Karpas-422 (cell line): Measurements from ENCODE around the gene SPG11. TPM values are rescaled to one million over a fixed set of nuclear protein-coding genes. Genes with fewer than 3 reads are reported as not detected.
"Not testable (repeated sequence)": the region's sequence is repeated elsewhere in the genome, so short reads cannot be mapped to it uniquely, and the experiment has no call there.

Source experiments
- DNase-seq: peaks from one replicate; pipeline ENCODE4 v3.0.0-alpha.2; 2015
- H2AFZ ChIP-seq: fragments of 200-600 bp; sonication (generic); 2 replicates; pipeline ENCODE4 v1.6.1; 2014; ENCODE audit warnings: antibody characterized with exemption, low read length, mixed read lengths
- H3K27ac ChIP-seq: fragments of 200-600 bp; sonication (generic); 2 replicates; pipeline ENCODE4 v1.5.1; 2014; ENCODE audit warnings: mild to moderate bottlenecking, low read length, moderate library complexity
- H3K27me3 ChIP-seq: fragments of 200-600 bp; sonication (generic); 2 replicates; pipeline ENCODE4 v1.6.1; 2014; ENCODE audit warnings: low read length, mixed read lengths
- H3K36me3 ChIP-seq: fragments of 200-600 bp; sonication (generic); 2 replicates; pipeline ENCODE4 v1.6.1; 2014; ENCODE audit warnings: low read length, mixed read lengths; ENCODE audit not compliant: insufficient read depth
- H3K4me1 ChIP-seq: fragments of 200-600 bp; sonication (generic); 2 replicates; pipeline ENCODE4 v1.6.1; 2014; ENCODE audit warnings: mild to moderate bottlenecking, low read length, mixed read lengths
- H3K4me2 ChIP-seq: fragments of 200-600 bp; sonication (generic); 2 replicates; pipeline ENCODE4 v1.6.1; 2014; ENCODE audit warnings: low read length, low read depth, mild to moderate bottlenecking; ENCODE audit not compliant: poor library complexity, severe bottlenecking
- H3K4me3 ChIP-seq: fragments of 200-600 bp; sonication (generic); 2 replicates; pipeline ENCODE4 v1.5.1; 2014; ENCODE audit warnings: mild to moderate bottlenecking, antibody characterized with exemption, low read length, mixed read lengths
- H3K79me2 ChIP-seq: fragments of 200-600 bp; sonication (generic); 2 replicates; pipeline ENCODE4 v1.6.1; 2014; ENCODE audit warnings: mild to moderate bottlenecking, low read length, mixed read lengths
- H3K9ac ChIP-seq: fragments of 200-600 bp; sonication (generic); 2 replicates; pipeline ENCODE4 v1.6.0; 2014; ENCODE audit warnings: low read length
- H3K9me2 ChIP-seq: fragments of 200-600 bp; sonication (generic), shearing (Covaris generic); replicated peaks from 2 replicates; pipeline ENCODE4 v1.6.0; 2014; ENCODE audit warnings: mild to moderate bottlenecking, low read length, moderate library complexity; ENCODE audit not compliant: insufficient read depth
- H3K9me3 ChIP-seq: fragments of 300-700, 200-600 bp; sonication (generic); 2 replicates; pipeline ENCODE4 v1.6.1; 2014; ENCODE audit warnings: low read length, mixed read lengths
- H4K20me1 ChIP-seq: fragments of 200-600 bp; sonication (generic); 2 replicates; pipeline ENCODE4 v1.6.1; 2014; ENCODE audit warnings: mild to moderate bottlenecking, antibody characterized with exemption, low read length, low read depth; ENCODE audit not compliant: insufficient read depth
- total RNA-seq: library from RNA; depleted of rRNA; stranded (reverse); fragments of >200 nt; shearing (Covaris generic); gene quantifications from 2 replicates; pipeline ENCODE4 v1.2.3, GENCODE V29; 2014; ENCODE audit warnings: low replicate concordance

The SPG11 gene
- total RNA-seq, 1 experiment from 2014 or later, result 123 TPM

GRCh38 chr15:44692659-44693058, 29.2 kb upstream of the SPG11 start:
- H2AFZ ChIP-seq, result no peak overlapping the region

GRCh38 chr15:44690245-44690644, 26.8 kb upstream of the SPG11 start:
- H4K20me1 ChIP-seq, H3K27me3 ChIP-seq, H3K9me2 ChIP-seq, H3K4me2 ChIP-seq, H3K79me2 ChIP-seq, H3K36me3 ChIP-seq, H3K27ac ChIP-seq, H3K4me1 ChIP-seq, DNase-seq, H3K9me3 ChIP-seq, H3K9ac ChIP-seq, H3K4me3 ChIP-seq, H2AFZ ChIP-seq: not testable (repeated sequence)

More at GRCh38 chr15:44692659-44693058, 29.2 kb upstream of the SPG11 start:
- H3K4me3 ChIP-seq, result no peak overlapping the region
- no peaks in the 10 kb centered on the region for H4K20me1 ChIP-seq
- H3K4me2 ChIP-seq, result no peak overlapping the region
- H3K9ac ChIP-seq, result no peak overlapping the region
- H3K36me3 ChIP-seq, result no peaks in the 10 kb centered on the region
- H3K27ac ChIP-seq, result no peak overlapping the region
- no peaks in the 10 kb centered on the region for H3K27me3 ChIP-seq
- H3K79me2 ChIP-seq, result no peaks in the 10 kb centered on the region
- H3K9me3 ChIP-seq, result no peaks in the 10 kb centered on the region
- DNase-seq, result no peak
- no peaks in the 10 kb centered on the region; the same call in 1 of the 2 replicates for H3K4me1 ChIP-seq
- no peaks in the 10 kb centered on the region for H3K9me2 ChIP-seq

- not testable (repeated sequence) for H3K27ac ChIP-seq, H3K4me1 ChIP-seq, H3K9ac ChIP-seq, H3K4me2 ChIP-seq, H3K9me2 ChIP-seq, H4K20me1 ChIP-seq, H3K79me2 ChIP-seq, H2AFZ ChIP-seq, H3K9me3 ChIP-seq, H3K4me3 ChIP-seq, DNase-seq, H3K27me3 ChIP-seq, H3K36me3 ChIP-seq
These were observed 25.9 kb upstream of the SPG11 start for GRCh38 chr15:44689318-44689717.

GRCh38 chr15:44682809-44683682, 19.6 kb upstream of the SPG11 start:
- not testable (repeated sequence) for H3K9ac ChIP-seq, DNase-seq, H3K27ac ChIP-seq, H3K27me3 ChIP-seq, H3K36me3 ChIP-seq, H3K4me2 ChIP-seq, H4K20me1 ChIP-seq, H3K4me3 ChIP-seq, H3K79me2 ChIP-seq, H2AFZ ChIP-seq, H3K9me3 ChIP-seq, H3K4me1 ChIP-seq, H3K9me2 ChIP-seq

- Histone ChIP-seq H3K9ac (no peak overlapping the region), H3K9me3 (no peaks in the 10 kb centered on the region), H3K4me1 (no peaks in the 10 kb centered on the region), H3K79me2 (no peaks in the 10 kb centered on the region), H3K4me3 (no peak overlapping the region), H3K27ac (no peak overlapping the region), H4K20me1 (no peaks in the 10 kb centered on the region), H3K27me3 (no peaks in the 10 kb centered on the region), H3K9me2 (no peaks in the 10 kb centered on the region), H2AFZ (no peak overlapping the region), H3K4me2 (no peak overlapping the region), H3K36me3 (no peaks in the 10 kb centered on the region)
- DNase-seq, result peak; percentile 37
These were observed 18.7 kb upstream of the SPG11 start for GRCh38 chr15:44682211-44682610.

- no peak overlapping the region for H3K27ac ChIP-seq
- no peaks in the 10 kb centered on the region for H3K9me2 ChIP-seq
- no peak overlapping the region for H3K4me3 ChIP-seq
- no peaks in the 10 kb centered on the region for H3K27me3 ChIP-seq
- H3K36me3 ChIP-seq, result no peaks in the 10 kb centered on the region
- H2AFZ ChIP-seq, result no peak overlapping the region
- no peaks in the 10 kb centered on the region for H3K9me3 ChIP-seq
- H3K4me1 ChIP-seq, result no peaks in the 10 kb centered on the region
- no peaks in the 10 kb centered on the region for H4K20me1 ChIP-seq
- DNase-seq, result no peak
- no peak overlapping the region for H3K4me2 ChIP-seq
- H3K9ac ChIP-seq, result no peak overlapping the region
- no peaks in the 10 kb centered on the region for H3K79me2 ChIP-seq
These were observed 13.2 kb upstream of the SPG11 start for GRCh38 chr15:44676676-44677075.

- no peak overlapping the region for H3K9ac ChIP-seq
- H3K79me2 ChIP-seq, result no peaks in the 10 kb centered on the region
- H3K4me2 ChIP-seq, result no peak overlapping the region
- H3K27me3 ChIP-seq, result no peaks in the 10 kb centered on the region
- no peaks in the 10 kb centered on the region for H3K9me3 ChIP-seq
- no peak overlapping the region for H3K4me3 ChIP-seq
- no peaks in the 10 kb centered on the region for H3K4me1 ChIP-seq
- DNase-seq, result no peak
- H3K27ac ChIP-seq, result no peak overlapping the region
- H2AFZ ChIP-seq, result no peak overlapping the region
- no peaks in the 10 kb centered on the region for H3K9me2 ChIP-seq
- H3K36me3 ChIP-seq, result no peaks in the 10 kb centered on the region
- H4K20me1 ChIP-seq, result no peaks in the 10 kb centered on the region
These were observed 12.4 kb upstream of the SPG11 start for GRCh38 chr15:44675911-44676310.

GRCh38 chr15:44673639-44674038, 10.2 kb upstream of the SPG11 start:
- no peak overlapping the region for H3K27ac ChIP-seq
- no peak overlapping the region for H3K9ac ChIP-seq
- H2AFZ ChIP-seq, result no peak overlapping the region
- no peaks in the 10 kb centered on the region for H3K36me3 ChIP-seq
- H3K79me2 ChIP-seq, result no peaks in the 10 kb centered on the region
- no peaks in the 10 kb centered on the region for H3K4me1 ChIP-seq
- H4K20me1 ChIP-seq, result no peaks in the 10 kb centered on the region
- no peak overlapping the region for H3K4me2 ChIP-seq
- no peak for DNase-seq
- no peaks in the 10 kb centered on the region for H3K9me2 ChIP-seq
- no peaks in the 10 kb centered on the region for H3K9me3 ChIP-seq
- H3K4me3 ChIP-seq, result no peak overlapping the region
- H3K27me3 ChIP-seq, result no peaks in the 10 kb centered on the region
